ENCODE data around the gene TNFRSF11A.

DNA sequence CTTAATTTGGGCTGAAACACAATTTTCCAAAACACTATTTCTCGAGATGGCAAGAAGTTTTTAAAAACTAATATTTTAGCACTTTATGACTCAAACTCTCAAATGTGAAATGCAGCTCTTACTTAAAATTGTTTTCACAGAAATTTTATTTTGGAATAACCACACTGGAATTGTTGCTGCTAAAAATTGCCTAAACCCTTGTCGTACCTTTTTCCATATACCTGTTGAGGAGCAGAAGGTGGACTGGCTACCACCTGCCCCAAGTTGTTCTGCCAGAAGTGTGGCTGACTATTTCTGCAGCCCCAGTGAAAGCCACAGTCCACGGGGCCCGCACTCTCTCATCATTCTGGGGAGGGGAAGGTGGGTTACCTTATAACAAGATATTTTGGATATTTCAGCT is 23.4 kb downstream of the TNFRSF11A start:
- TF ChIP-seq, protein P1, sequence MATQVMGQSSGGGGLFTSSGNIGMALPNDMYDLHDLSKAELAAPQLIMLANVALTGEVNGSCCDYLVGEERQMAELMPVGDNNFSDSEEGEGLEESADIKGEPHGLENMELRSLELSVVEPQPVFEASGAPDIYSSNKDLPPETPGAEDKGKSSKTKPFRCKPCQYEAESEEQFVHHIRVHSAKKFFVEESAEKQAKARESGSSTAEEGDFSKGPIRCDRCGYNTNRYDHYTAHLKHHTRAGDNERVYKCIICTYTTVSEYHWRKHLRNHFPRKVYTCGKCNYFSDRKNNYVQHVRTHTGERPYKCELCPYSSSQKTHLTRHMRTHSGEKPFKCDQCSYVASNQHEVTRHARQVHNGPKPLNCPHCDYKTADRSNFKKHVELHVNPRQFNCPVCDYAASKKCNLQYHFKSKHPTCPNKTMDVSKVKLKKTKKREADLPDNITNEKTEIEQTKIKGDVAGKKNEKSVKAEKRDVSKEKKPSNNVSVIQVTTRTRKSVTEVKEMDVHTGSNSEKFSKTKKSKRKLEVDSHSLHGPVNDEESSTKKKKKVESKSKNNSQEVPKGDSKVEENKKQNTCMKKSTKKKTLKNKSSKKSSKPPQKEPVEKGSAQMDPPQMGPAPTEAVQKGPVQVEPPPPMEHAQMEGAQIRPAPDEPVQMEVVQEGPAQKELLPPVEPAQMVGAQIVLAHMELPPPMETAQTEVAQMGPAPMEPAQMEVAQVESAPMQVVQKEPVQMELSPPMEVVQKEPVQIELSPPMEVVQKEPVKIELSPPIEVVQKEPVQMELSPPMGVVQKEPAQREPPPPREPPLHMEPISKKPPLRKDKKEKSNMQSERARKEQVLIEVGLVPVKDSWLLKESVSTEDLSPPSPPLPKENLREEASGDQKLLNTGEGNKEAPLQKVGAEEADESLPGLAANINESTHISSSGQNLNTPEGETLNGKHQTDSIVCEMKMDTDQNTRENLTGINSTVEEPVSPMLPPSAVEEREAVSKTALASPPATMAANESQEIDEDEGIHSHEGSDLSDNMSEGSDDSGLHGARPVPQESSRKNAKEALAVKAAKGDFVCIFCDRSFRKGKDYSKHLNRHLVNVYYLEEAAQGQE (IDR thresholded peaks at IDR 0.05; ENCODE audit: borderline replicate concordance), result no peak
- TF ChIP-seq POLR2AphosphoS5 (IDR thresholded peaks at IDR 0.05) (no peak), MXI1 (conservative IDR thresholded peaks at IDR 0.05; ENCODE audit: poor library complexity, severe bottlenecking) (no peak), RAD21 (conservative IDR thresholded peaks at IDR 0.05) (no peak), TAF1 (IDR thresholded peaks at IDR 0.05; ENCODE audit: low read depth) (no peak)
- TF ChIP-seq, protein P2, sequence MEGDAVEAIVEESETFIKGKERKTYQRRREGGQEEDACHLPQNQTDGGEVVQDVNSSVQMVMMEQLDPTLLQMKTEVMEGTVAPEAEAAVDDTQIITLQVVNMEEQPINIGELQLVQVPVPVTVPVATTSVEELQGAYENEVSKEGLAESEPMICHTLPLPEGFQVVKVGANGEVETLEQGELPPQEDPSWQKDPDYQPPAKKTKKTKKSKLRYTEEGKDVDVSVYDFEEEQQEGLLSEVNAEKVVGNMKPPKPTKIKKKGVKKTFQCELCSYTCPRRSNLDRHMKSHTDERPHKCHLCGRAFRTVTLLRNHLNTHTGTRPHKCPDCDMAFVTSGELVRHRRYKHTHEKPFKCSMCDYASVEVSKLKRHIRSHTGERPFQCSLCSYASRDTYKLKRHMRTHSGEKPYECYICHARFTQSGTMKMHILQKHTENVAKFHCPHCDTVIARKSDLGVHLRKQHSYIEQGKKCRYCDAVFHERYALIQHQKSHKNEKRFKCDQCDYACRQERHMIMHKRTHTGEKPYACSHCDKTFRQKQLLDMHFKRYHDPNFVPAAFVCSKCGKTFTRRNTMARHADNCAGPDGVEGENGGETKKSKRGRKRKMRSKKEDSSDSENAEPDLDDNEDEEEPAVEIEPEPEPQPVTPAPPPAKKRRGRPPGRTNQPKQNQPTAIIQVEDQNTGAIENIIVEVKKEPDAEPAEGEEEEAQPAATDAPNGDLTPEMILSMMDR (IDR thresholded peaks at IDR 0.05; ENCODE audit: poor library complexity, severe bottlenecking), result no peak

Data from neural cell (in vitro differentiated cells).